GM18508 (cell line): Measurements from ENCODE around the gene DDIT3.
A peak's percentile ranks its signal among the peaks of the same experiment; 100 is the strongest.
"Not testable (repeated sequence)": the region's sequence is repeated elsewhere in the genome, so short reads cannot be mapped to it uniquely, and the experiment has no call there.

Source experiments
- ATAC-seq: cut with Tn5 transposase; IDR thresholded peaks from one replicate; pipeline ENCODE4 v1.9.1; 2021; ENCODE audit warnings: moderate number of reproducible peaks; ENCODE audit not compliant: insufficient read depth, unreplicated experiment

DDIT3 gene

DNA sequence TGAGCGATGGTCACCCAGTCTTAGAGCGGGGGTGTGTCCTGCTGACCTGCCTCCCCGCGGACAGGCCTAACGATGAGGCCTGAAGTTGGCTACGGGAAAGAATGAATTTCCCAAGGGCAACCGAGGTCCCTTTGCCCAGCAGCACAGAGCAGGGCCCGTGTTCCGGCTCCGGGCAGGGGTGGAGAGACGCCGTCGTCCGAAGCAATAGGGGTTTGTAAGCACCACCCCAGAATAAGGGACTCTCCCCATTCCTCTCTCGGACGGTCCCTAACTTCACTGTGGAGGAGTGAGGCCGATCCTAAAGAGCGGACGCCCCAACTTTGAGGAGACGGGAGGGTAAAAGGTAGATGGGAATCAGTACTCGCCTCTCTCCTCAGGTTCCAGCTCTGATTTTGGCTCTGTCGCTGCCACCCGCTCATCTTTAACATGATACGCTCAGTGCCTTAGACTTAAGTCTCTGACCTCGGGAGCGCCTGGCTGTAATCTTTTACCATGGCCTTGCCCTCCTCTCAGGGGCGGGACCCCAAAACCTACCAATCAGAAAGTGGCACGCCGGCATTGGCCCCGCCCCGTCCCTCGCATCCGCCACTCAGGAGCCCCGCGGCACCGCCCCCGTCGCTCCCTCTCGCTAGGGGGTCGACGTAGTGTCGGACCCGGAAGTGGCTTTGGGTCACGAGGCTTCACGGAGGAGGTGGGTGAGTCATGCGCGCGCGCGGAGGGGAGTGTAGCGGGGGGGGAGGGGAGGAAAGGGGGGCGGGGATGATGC lies at the start of gene DDIT3:
Gene DDIT3 (minus strand): TSS at position 462 of the 766 bp plus-strand sequence. CDS start 3,108 bp downstream, outside the sequence.
- peak; percentile 49 for ATAC-seq

- ATAC-seq: no peak
Measured at GRCh38 chr12:57569858-57570257, 49.5 kb upstream of the DDIT3 start.

DNA sequence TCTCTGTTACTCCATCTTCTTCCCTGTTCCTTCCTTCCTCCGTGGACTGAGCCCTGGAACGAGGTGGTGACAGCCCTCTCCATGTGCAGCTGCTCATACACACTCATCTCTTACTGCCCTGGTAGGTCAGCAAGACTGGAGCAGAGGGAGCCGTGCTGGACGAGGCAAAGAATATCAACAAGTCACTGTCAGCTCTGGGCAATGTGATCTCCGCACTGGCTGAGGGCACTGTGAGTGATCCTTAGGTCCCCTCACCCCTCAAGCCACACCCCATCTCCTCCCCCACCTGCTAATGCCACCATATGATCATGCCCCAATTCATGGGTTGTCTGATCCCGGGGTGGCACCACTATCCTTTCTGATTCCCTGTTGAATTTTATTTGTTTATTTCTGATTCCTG lies 48.5 kb upstream of the DDIT3 start:
- ATAC-seq: no peak

- no peak for ATAC-seq
Measured at GRCh38 chr12:57564178-57564740, 43.9 kb upstream of the DDIT3 start.

DNA sequence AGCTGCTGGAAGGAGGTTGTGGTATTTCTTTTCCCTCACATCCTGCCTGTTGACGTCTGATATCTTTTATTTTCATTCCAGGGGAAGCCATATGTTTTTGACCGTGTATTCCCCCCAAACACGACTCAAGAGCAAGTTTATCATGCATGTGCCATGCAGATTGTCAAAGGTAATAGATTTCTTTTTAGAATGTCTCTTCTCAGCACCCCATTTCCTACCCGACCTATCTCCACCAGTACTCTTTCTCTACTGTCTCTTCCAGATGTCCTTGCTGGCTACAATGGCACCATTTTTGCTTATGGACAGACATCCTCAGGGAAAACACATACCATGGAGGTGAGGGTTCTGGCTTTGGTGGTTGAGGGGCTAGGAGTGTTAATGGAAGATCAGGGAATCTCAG lies 43.0 kb upstream of the DDIT3 start:
- no peak for ATAC-seq

DNA sequence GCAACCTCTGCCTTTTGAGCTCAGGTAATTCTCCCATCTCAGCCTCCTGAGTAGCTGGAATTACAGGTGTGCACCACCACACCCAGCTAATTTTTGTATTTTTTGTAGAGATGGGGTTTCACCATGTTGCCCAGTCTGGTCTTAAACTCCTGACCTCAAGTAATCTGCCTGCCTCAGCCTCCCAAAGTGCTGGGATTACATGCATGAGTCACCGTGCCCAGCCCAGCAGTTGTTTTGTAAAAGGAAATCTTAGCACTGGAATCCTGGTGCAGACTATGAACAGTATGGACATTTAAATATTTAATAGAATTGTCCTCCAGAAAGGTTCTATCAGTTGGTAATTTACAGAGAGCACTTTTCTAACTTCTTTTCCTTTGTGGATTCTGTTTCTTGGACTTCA lies 40.8 kb upstream of the DDIT3 start:
- ATAC-seq: not testable (repeated sequence)

GRCh38 chr12:57560516-57560915 lies 40.2 kb upstream of the DDIT3 start:
- no peak for ATAC-seq

GRCh38 chr12:57558864-57559263 lies 38.5 kb upstream of the DDIT3 start:
- ATAC-seq: no peak

DNA sequence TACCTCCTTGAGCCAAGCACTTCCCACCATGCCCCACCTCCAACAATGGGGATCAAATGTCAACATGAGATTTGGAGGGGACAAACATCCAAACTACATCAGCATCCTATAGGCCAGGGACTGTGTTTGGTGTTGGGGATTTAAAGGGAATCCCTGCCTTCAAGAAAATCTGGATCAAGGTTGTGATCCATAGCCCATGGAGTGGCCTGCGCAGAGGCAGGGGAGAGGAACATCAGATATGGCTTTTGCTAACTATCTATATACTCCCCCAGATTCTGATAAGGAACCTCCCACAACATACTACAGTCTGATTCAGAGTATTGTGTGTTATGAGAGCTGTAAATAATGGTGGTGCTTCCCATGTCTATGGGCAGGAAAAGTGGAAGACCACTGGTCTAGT lies 34.6 kb upstream of the DDIT3 start:
- ATAC-seq: no peak

DNA sequence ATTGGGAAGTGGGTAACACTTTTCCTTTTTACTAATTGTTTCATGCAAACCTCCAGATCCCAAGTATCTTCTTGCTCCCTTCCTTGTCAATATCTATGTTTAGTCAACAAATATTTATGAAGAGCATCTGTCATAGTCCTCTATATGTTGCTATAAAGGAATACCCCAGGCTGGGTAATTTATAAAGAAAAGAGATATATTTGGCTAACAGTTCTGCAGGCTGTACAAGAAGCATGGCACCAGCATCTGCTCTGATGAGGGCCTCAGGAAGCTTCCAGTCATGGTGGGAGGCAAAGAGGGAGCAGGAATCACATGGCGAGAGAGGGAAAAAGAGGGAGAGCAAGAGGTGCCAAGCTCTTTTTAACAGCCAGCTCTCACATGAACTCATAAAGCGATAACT lies 34.1 kb upstream of the DDIT3 start:
- no peak for ATAC-seq

DNA sequence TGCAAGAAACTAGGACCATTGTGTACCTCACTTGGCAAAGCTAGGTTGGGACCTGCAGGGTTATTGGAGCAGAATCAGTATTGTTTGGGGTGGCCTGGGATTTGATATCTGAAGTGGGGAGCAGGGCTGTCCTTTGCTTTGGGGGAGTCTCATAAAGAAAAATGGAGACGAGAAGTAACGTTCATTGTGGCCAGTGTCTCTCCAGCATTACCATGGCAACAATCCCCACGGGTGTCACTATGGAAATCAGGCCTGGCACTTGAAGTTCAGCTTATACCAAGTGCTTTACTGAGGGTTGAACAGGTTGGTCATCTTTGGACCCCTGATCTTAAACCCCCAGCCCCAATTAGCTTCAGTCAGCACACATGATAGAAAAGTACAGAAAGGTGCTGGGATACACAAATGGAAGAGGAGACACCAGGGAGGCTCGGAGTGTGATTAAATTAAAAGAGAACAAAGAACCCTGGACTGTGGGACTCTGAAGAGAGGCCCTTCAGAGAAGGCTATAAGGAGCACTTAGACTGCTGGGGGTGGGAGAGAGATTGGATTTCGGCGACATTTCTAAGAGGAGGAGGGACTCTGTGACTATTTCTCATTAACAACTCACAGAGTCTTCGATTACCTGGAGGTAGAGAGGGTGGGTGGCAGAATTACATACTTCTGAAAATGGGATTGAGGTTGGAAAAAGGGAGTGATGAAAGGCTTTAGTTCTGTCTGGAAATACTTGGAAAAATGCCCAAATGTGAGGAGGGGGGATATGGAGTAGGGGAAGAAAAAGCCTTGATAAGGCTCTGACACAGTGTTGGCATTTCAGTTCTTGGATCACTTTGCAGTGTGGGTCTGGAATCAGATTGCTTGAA lies 33.3 kb upstream of the DDIT3 start:
- ATAC-seq: no peak

- no peak for ATAC-seq
Measured at GRCh38 chr12:57552835-57553313, 32.6 kb upstream of the DDIT3 start.

GRCh38 chr12:57552306-57552651 lies 32.0 kb upstream of the DDIT3 start:
- ATAC-seq: no peak

DNA sequence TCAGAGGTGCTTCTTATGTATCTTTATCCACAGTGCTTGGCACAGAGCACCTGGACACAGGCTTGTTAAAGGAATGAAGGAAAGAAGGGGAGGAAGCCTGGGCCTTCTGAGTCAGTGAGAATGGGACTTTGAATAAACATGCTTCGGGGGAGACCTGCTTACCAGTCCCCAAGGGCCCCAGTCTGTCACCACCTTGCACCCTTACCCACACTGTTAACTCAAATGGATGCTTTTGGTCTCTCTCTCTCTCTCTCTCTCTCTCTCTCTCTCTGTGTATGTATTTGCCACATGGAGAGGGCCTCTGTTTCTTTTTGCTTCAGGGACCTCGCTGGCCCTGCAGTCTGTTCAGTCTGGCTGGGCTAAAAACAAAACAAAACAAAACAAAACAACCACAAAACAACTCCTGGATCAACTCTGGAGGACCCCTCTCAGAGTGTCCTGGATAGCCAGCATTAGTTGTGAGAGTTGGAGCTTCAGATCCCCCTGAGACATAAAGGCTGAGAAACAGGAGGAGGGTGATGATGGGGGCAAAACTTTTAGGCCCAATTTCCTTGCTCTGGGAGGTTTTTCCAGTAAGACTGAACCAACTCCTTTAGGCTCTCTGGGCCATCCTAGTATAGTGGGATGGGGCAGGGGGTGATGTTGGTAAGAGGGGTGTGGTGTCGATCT lies 31.5 kb upstream of the DDIT3 start:
- no peak for ATAC-seq

GRCh38 chr12:57550641-57551549 lies 30.6 kb upstream of the DDIT3 start:
- ATAC-seq: no peak

DNA sequence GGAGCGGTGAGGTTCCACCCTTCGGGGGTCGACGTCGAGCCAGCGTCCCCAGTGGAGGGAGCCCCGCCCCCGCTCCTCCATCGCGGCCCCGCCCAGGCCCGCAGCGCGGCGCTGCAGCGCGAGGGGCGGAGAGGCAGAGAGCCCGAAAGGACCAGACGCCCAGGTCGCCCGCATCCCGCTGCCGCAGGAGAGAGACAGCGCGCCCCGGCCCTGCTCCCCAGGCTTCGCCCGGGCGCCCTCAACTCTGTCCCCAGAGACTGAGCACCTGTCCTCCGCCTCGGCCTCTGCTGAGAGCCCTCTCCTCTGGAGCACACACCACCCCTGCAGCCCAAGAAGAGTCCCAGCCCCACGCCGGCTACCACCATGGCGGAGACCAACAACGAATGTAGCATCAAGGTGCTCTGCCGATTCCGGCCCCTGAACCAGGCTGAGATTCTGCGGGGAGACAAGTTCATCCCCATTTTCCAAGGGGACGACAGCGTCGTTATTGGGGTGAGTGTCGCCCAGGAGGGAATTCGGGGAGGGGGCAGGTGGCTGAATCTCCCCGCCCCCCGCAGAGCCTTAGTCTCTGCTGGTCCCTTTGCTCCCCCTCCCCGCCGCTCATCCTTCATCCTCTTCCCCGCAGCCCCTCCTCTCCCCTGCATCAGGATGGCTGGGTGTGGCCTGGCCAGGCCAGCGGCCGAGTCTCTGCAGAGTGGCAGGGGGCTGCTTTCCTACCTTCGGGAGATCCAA lies 29.8 kb upstream of the DDIT3 start, which contains the start of gene KIF5A:
Gene KIF5A (plus strand): TSS at position 136 of the 732 bp plus-strand sequence. CDS start 228 bp downstream, at position 364.
- no peak for ATAC-seq

DNA sequence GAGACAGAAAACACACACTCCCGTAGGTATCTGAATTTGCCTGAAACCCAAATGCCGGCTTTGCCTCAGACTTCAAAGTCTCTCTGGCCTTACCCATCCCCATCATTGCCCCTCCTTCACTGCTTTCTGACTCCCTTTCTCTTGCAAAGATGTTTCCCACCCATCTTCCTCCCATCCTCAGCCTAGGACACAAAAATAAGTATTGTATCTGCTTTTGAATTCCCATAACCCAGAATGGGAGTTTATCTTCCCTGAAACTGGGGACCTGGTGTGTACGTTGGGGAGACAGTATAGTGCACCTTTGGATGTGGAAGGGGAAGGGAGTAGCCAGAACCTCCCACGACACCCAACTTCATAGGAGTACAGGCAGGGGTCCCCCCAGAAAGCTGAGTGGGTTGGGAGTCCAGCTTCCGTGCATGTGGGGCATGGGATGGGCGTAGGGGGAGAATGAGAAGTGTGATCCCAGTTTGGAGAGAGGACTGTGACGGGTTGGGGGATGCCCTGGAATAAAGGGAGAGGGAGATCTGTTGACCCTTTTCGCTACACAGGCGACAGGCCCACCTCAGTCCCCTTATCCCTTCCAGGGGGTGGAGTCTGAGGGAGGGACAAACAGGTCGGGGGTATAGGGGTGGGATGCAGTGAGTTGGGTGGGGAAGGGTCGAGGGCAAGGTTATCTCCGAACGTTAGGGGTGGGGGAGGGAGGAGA lies 29.0 kb upstream of the DDIT3 start:
- ATAC-seq: no peak

GRCh38 chr12:57548488-57548887 lies 28.2 kb upstream of the DDIT3 start:
- no peak for ATAC-seq
